GM06990 (cell line): ENCODE results near the gene MUSTN1.

ENCODE experiments used
- DNase-seq: peaks from one replicate; pipeline ENCODE4 v3.0.0-alpha.2; 2011; ENCODE audit not compliant: insufficient read length; ENCODE audit errors: extremely low read depth
- H3K27me3 ChIP-seq: replicated peaks from 2 replicates; pipeline ENCODE4 v1.6.0; 2011; ENCODE audit warnings: low read length; ENCODE audit not compliant: control insufficient read depth, insufficient read depth
- H3K36me3 ChIP-seq: 2 replicates; pipeline ENCODE4 v1.5.1; 2011; ENCODE audit warnings: low read length; ENCODE audit not compliant: control insufficient read depth, insufficient read depth
- H3K4me3 ChIP-seq: replicated peaks from 2 replicates; pipeline ENCODE4 v1.5.1; 2011; ENCODE audit warnings: low read depth, mild to moderate bottlenecking, control low read depth, low read length
- CTCF ChIP-seq: IDR thresholded peaks from 2 replicates; pipeline ENCODE4 v1.5.1; 2011; ENCODE audit warnings: low read length, control low read depth, mild to moderate bottlenecking, inconsistent platforms; ENCODE audit not compliant: insufficient read depth, poor library complexity, severe bottlenecking

MUSTN1 gene

GRCh38 chr3:52829482-52829881 is 5.3 kb downstream of the MUSTN1 start:
- DNase-seq: no peak
- Histone ChIP-seq H3K27me3 (no peaks in the 10 kb centered on the region), H3K4me3 (no peak overlapping the region), H3K36me3 (no peaks in the 10 kb centered on the region; the same call in none of the 2 replicates)
- TF ChIP-seq CTCF: no peak

- Histone ChIP-seq H3K4me3 (no peak overlapping the region), H3K27me3 (no peaks in the 10 kb centered on the region), H3K36me3 (no peaks in the 10 kb centered on the region; the same call in 1 of the 2 replicates)
- TF ChIP-seq CTCF: no peak
- no peak for DNase-seq
Measured at GRCh38 chr3:52827866-52828376, 6.9 kb downstream of the MUSTN1 start.

- Histone ChIP-seq H3K27me3 (no peaks in the 10 kb centered on the region), H3K4me3 (no peak overlapping the region), H3K36me3 (no peaks in the 10 kb centered on the region; the same call in 1 of the 2 replicates)
- no peak for DNase-seq
- no peak for TF ChIP-seq CTCF
Measured at GRCh38 chr3:52827441-52827840, 7.4 kb downstream of the MUSTN1 start.

- no peak for TF ChIP-seq CTCF
- no peaks in the 10 kb centered on the region for H3K27me3 ChIP-seq
Measured at GRCh38 chr3:52824037-52824436, 10.8 kb downstream of the MUSTN1 start.

GRCh38 chr3:52822363-52822762 is 12.5 kb downstream of the MUSTN1 start:
- TF ChIP-seq CTCF: no peak
- no peak for DNase-seq
- Histone ChIP-seq H3K27me3 (no peaks in the 10 kb centered on the region), H3K36me3 (no peaks in the 10 kb centered on the region; the same call in 1 of the 2 replicates), H3K4me3 (no peak overlapping the region)

More at GRCh38 chr3:52824037-52824436, 10.8 kb downstream of the MUSTN1 start:
- no peaks in the 10 kb centered on the region; the same call in 1 of the 2 replicates for H3K36me3 ChIP-seq
- H3K4me3 ChIP-seq: no peak overlapping the region
- DNase-seq: no peak

GRCh38 chr3:52820736-52821135 is 14.1 kb downstream of the MUSTN1 start:
- no peak for DNase-seq
- no peak overlapping the region for H3K4me3 ChIP-seq
- peak; percentile 80 for TF ChIP-seq CTCF

More at GRCh38 chr3:52820736-52821135, 14.1 kb downstream of the MUSTN1 start:
- Histone ChIP-seq H3K27me3 (no peaks in the 10 kb centered on the region), H3K36me3 (no peaks in the 10 kb centered on the region; the same call in 1 of the 2 replicates)
